A549 (cell line): Measurements from ENCODE around the gene RNF126. TPM values are rescaled to one million over a fixed set of nuclear protein-coding genes. Genes with fewer than 3 reads are reported as not detected.
"Not testable (repeated sequence)": the region's sequence is repeated elsewhere in the genome, so short reads cannot be mapped to it uniquely, and the experiment has no call there.

Source experiments
- ATAC-seq, 2 experiments: fragments of 200-7000 bp in 1 of 2; fragments of >200 bp in 1 of 2; cut with Nextera tagmentation in 1 of 2; cut with Tn5 transposase in 1 of 2; 3 replicates each; pipeline versions ENCODE4 v1.8.0 to v1.9.1; 2018 to 2020; ENCODE audit warnings: mild to moderate bottlenecking in 1 of 2, moderate library complexity in 1 of 2
- CTCF ChIA-PET: fragments of 300-600 bp; sonication (Branson Sonifier 250); formaldehyde crosslinking; extraction: SDS; loops from one replicate; lab custom pipeline; 2021; ENCODE audit warnings: antibody characterized with exemption, inconsistent platforms; lab: Yijun Ruan, JAX
- POLR2A ChIA-PET: fragments of 350-600 bp; formaldehyde crosslinking; extraction: SDS; loops from one replicate; lab custom pipeline; 2021; ENCODE audit warnings: antibody characterized with exemption, inconsistent platforms; lab: Yijun Ruan, JAX
- DNase-seq, 2 experiments: peaks; one replicate each; pipeline versions ENCODE4 v3.0.0 to v3.0.0-alpha.2; 2011 to 2016; ENCODE audit warnings: low read depth in 1 of 2, low spot score in 1 of 2
- FAIRE-seq: peaks from 2 replicates; lab custom pipeline; 2011; peaks lifted over from hg19 to GRCh38; lab: Jason Lieb, UNC
- H3K27ac ChIP-seq, 2 experiments: fragments of >200 bp; sonication (Bioruptor Twin); formaldehyde crosslinking; 3 replicates each; pipeline ENCODE4 v1.5.1; 2016 to 2017
- H3K4me1 ChIP-seq: fragments of >200 bp; sonication (Bioruptor Twin); formaldehyde crosslinking; 3 replicates; pipeline ENCODE4 v1.6.1; 2016
- H3K4me2 ChIP-seq: fragments of >200 bp; sonication (Bioruptor Twin); formaldehyde crosslinking; 3 replicates; pipeline ENCODE4 v1.6.1; 2016
- H3K4me3 ChIP-seq: fragments of >200 bp; sonication (Bioruptor Twin); formaldehyde crosslinking; 3 replicates; pipeline ENCODE4 v1.5.1; 2016
- H3K9me3 ChIP-seq: fragments of >200 bp; sonication (Bioruptor Twin); formaldehyde crosslinking; 3 replicates; pipeline ENCODE4 v1.6.1; 2016
- CBX2 ChIP-seq: fragments of 200-600 bp; sonication (generic); IDR thresholded peaks from 2 replicates; pipeline ENCODE4 v1.6.1; 2016; ENCODE audit warnings: low read depth, mild to moderate bottlenecking, borderline replicate concordance
- CTCF ChIP-seq: fragments of >200 bp; sonication (Bioruptor Twin); formaldehyde crosslinking; IDR thresholded peaks from 3 replicates; pipeline ENCODE4 v1.5.1; 2016
- E2F6 ChIP-seq: IDR thresholded peaks from 2 replicates; pipeline ENCODE4 v1.6.1; 2012; ENCODE audit warnings: low read depth, borderline replicate concordance
- EP300 ChIP-seq, 2 experiments: fragments of >200 bp; sonication (Bioruptor Twin); formaldehyde crosslinking; IDR thresholded peaks; 2 replicates in 1 of 2; 3 replicates in 1 of 2; pipeline ENCODE4 v1.6.1; 2016 to 2017
- GATA3 ChIP-seq: IDR thresholded peaks from 2 replicates; pipeline ENCODE4 v1.6.1; 2012; ENCODE audit warnings: borderline replicate concordance
- HOXA7 ChIP-seq: fragments of 250-450 bp; sonication (Bioruptor Pico); IDR thresholded peaks from 2 replicates; pipeline ENCODE4 v1.5.0; 2020; ENCODE audit warnings: mild to moderate bottlenecking, moderate library complexity
- MAX ChIP-seq: IDR thresholded peaks from 2 replicates; pipeline ENCODE4 v1.6.1; 2012
- RAD21 ChIP-seq, 2 experiments: fragments of >200 bp in 1 of 2; sonication (Bioruptor Twin) in 1 of 2; formaldehyde crosslinking in 1 of 2; IDR thresholded peaks in 1 of 2; conservative IDR thresholded peaks in 1 of 2; 2 replicates in 1 of 2; 3 replicates in 1 of 2; pipeline ENCODE4 v1.6.1; 2012 to 2018; ENCODE audit warnings: inconsistent platforms in 1 of 2
- SMC3 ChIP-seq: fragments of >200 bp; sonication (Bioruptor Twin); formaldehyde crosslinking; IDR thresholded peaks from 3 replicates; pipeline ENCODE4 v1.6.1; 2018; ENCODE audit warnings: inconsistent platforms
- WGBS: methylation state at CpG from one replicate; pipeline ENCODE4 v1.1.6; 2017; ENCODE audit errors: missing lambda C conversion rate; 5-methylcytosine and 5-hydroxymethylcytosine counted together
- polyA plus RNA-seq, 4 experiments: library from polyadenylated mRNA; depleted of rRNA in 3 of 4; stranded (reverse); fragments of >200 nt; fragmentation: RNase III in 1 of 4; extraction: RNeasy Plus Mini Kit Qiagen cat#74134 plus additional on column Dnase treatment in 1 of 4; gene quantifications; 2 replicates in 3 of 4; 3 replicates in 1 of 4; pipeline ENCODE4 v1.2.3, GENCODE V29; 2011 to 2017
- TF ChIP-seq, protein P1 (sequence below): IDR thresholded peaks from 2 replicates; pipeline ENCODE4 v1.6.1; 2012
- TF ChIP-seq, protein P2 (sequence below): fragments of 450-650 bp; IDR thresholded peaks from 2 replicates; pipeline ENCODE4 v1.6.1; 2014; ENCODE audit warnings: antibody characterized with exemption

RNF126 gene
- polyA plus RNA-seq, 2 of the 4 experiments (the other 2 are of a cell fraction), result 3.1 to 35.0 TPM

DNA sequence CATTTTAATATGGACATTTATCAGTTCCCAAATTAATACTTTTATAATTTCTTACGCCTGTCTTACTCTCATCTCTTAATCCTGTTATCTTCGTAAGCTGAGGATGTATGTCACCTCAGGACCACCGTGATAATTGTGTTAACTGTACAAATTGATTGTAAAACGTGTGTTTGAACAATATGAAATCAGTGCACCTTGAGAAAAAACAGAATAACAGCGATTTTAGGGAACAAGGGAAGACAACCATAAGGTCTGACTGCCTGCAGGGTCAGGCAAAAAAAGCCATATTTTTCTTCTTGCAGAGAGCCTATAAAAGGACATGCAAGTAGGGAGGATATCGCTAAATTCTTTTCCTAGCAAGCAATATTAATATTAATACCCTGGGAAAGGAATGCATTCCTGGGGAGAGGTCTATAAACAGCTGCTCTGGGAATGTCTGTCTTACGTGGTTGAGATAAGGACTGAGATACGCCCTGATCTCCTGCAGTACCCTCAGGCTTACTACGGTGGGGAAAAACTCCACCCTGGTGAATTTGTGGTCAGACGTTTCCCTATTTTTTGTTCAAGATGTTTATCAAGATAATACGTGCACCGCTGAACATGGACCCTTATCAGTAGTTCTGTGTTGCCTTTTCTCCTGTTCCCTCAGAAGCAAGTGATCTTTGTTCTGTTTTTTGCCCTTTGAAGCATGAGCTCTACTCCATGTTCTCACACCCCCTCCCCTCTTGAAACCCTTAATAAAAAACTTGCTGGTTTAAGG is 5.8 kb upstream of the RNF126 start:
- ATAC-seq, H3K4me3 ChIP-seq, H3K4me2 ChIP-seq, POLR2A ChIA-PET, FAIRE-seq, H3K27ac ChIP-seq, H3K9me3 ChIP-seq: not testable (repeated sequence)
- peak; percentile 12; the same call in 1 of the 2 replicates for TF ChIP-seq GATA3
- H3K4me1 ChIP-seq, result peaks cover 13% of the 10 kb centered on the region; the same call in 1 of the 3 replicates
- CTCF ChIA-PET, result interaction anchor here (0.8 to 1.3 kb wide), 3 partner anchors 11 to 65 kb away, joined by 3 to 5 read pairs (median 5); no protein-coding TSS in a partner anchor
- 48% methylated on average over 12 of the region's 12 CpGs for WGBS
- DNase-seq, result peak in 1 of 2 experiments; percentile 44

DNA sequence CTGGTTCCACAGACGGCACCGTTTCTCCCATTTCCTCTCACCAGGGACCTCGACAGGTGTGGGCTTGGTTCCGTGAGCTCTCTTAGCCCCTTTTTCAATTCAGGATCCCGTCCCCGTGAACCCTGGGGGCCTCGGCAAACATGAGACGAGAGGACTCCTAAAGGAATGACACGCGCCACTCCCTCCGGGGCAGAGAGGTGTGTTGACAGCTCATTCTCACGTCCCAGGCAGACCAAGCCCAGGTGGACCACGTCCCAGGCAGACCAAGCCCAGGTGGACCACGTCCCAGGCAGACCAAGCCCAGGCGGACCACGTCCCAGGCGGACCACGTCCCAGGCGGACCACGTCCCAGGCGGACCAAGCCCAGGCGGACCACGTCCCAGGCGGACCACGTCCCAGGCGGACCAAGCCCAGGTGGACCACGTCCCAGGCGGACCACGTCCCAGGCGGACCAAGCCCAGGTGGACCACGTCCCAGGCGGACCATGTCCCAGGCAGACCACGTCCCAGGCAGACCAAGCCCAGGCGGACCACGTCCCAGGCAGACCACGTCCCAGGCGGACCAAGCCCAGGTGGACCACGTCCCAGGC is 4.1 kb upstream of the RNF126 start:
- CTCF ChIA-PET, result interaction anchor here (0.9 to 1.3 kb wide), 2 partner anchors 8 to 67 kb away, joined by 3 to 6 read pairs; no protein-coding TSS in a partner anchor

GRCh38 chr19:664913-665443 is 2.0 kb upstream of the RNF126 start:
- TF ChIP-seq, protein P1, sequence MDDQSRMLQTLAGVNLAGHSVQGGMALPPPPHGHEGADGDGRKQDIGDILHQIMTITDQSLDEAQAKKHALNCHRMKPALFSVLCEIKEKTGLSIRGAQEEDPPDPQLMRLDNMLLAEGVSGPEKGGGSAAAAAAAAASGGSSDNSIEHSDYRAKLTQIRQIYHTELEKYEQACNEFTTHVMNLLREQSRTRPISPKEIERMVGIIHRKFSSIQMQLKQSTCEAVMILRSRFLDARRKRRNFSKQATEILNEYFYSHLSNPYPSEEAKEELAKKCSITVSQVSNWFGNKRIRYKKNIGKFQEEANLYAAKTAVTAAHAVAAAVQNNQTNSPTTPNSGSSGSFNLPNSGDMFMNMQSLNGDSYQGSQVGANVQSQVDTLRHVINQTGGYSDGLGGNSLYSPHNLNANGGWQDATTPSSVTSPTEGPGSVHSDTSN, result no peak
- TF ChIP-seq RAD21 (conservative IDR thresholded peaks at IDR 0.05 in 1 of 2, IDR thresholded peaks at IDR 0.05 in 1 of 2) (peak; percentile 87 to 90), E2F6 (0 out of 2 replicates have a peak, but pooled peaks have one; percentile 15), EP300 (IDR thresholded peaks at IDR 0.05) (no peak), SMC3 (peak; percentile 86), CBX2 (no peak), MAX (peak; percentile 66), CTCF (peak; percentile 77), HOXA7 (no peak)
- TF ChIP-seq, protein P2, sequence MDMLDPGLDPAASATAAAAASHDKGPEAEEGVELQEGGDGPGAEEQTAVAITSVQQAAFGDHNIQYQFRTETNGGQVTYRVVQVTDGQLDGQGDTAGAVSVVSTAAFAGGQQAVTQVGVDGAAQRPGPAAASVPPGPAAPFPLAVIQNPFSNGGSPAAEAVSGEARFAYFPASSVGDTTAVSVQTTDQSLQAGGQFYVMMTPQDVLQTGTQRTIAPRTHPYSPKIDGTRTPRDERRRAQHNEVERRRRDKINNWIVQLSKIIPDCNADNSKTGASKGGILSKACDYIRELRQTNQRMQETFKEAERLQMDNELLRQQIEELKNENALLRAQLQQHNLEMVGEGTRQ, result no peak
- FAIRE-seq, result no peak
- POLR2A ChIA-PET, result interaction anchor here (0.6 kb wide), 1 partner anchor 328 kb away, joined by 3 read pairs; no protein-coding TSS in a partner anchor
- Histone ChIP-seq H3K4me2 (peak overlapping the region; percentile 96), H3K4me1 (peaks cover 24% of the 10 kb centered on the region; the same call in 2 of the 3 replicates), H3K4me3 (no peak overlapping the region), H3K27ac (peak overlapping the region; percentile 76 to 99), H3K9me3 (no peaks in the 10 kb centered on the region)
- peak; percentile 69 to 74 for ATAC-seq
- 8% methylated on average over 2 of the region's 24 CpGs for WGBS
- CTCF ChIA-PET, result interaction anchor here (0.6 to 1.4 kb wide), 7 partner anchors 10 to 76 kb away, joined by 3 to 4 read pairs (median 3); no protein-coding TSS in a partner anchor
- DNase-seq, result peak; percentile 81 to 86

More for the DNA sequence above, 4.1 kb upstream of the RNF126 start:
- DNase-seq, H3K9me3 ChIP-seq, H3K27ac ChIP-seq, ATAC-seq, H3K4me3 ChIP-seq, FAIRE-seq, POLR2A ChIA-PET, H3K4me2 ChIP-seq: not testable (repeated sequence)
- 90% methylated on average over 6 of the region's 38 CpGs for WGBS
- H3K4me1 ChIP-seq, result peaks cover 17% of the 10 kb centered on the region; the same call in 1 of the 3 replicates
